AG10803 (cell line): ENCODE data around the gene TMEM79.

Source experiments
- DNase-seq: peaks from one replicate; pipeline ENCODE4 v3.0.0; 2010; ENCODE audit warnings: low read depth
- H3K4me3 ChIP-seq: 2 replicates; pipeline ENCODE4 v1.5.1; 2011; ENCODE audit warnings: mild to moderate bottlenecking, low read length, control low read depth
- CTCF ChIP-seq: conservative IDR thresholded peaks from 2 replicates; pipeline ENCODE4 v1.5.1; 2011; ENCODE audit warnings: mild to moderate bottlenecking, low read length, control low read depth, inconsistent platforms

The TMEM79 gene

GRCh38 chr1:156244712-156245111 lies 39.4 kb upstream of the TMEM79 start:
- no peak overlapping the region for H3K4me3 ChIP-seq
- no peak for TF ChIP-seq CTCF

GRCh38 chr1:156245451-156246232 lies 38.5 kb upstream of the TMEM79 start:
- no peak overlapping the region for H3K4me3 ChIP-seq
- no peak for TF ChIP-seq CTCF
- no peak for DNase-seq

More at GRCh38 chr1:156244712-156245111, 39.4 kb upstream of the TMEM79 start:
- DNase-seq = no peak

- H3K4me3 ChIP-seq = no peak overlapping the region
- no peak for TF ChIP-seq CTCF
Measured at GRCh38 chr1:156246241-156246780, 37.8 kb upstream of the TMEM79 start.

GRCh38 chr1:156246781-156247459 lies 37.2 kb upstream of the TMEM79 start:
- TF ChIP-seq CTCF = no peak
- DNase-seq = no peak
- H3K4me3 ChIP-seq = no peak overlapping the region

More at GRCh38 chr1:156246241-156246780, 37.8 kb upstream of the TMEM79 start:
- DNase-seq = no peak

GRCh38 chr1:156247460-156248322 lies 36.4 kb upstream of the TMEM79 start, which contains the start of gene PAQR6:
PAQR6 (minus strand) TSS chr1:156248056; CDS start chr1:156246731, 1,325 bp downstream.
- H3K4me3 ChIP-seq = no peak within 1 kb of the TSS
- no peak for DNase-seq
- no peak for TF ChIP-seq CTCF

GRCh38 chr1:156248323-156248683 lies 35.8 kb upstream of the TMEM79 start:
- H3K4me3 ChIP-seq = no peak overlapping the region
- no peak for DNase-seq
- no peak for TF ChIP-seq CTCF
